ENCODE results near the gene IL10RB.
A peak's percentile ranks its signal among the peaks of the same experiment; 100 is the strongest.
"Not testable (repeated sequence)": the region's sequence is repeated elsewhere in the genome, so short reads cannot be mapped to it uniquely, and the experiment has no call there.

The IL10RB gene

GRCh38 chr21:33266050-33266788 is at the start of gene IL10RB:
Gene IL10RB, plus strand, starts transcription at chr21:33266367. Its CDS starts 99 bp downstream, at chr21:33266466.
- peak; percentile 61 for DNase-seq (ENCODE audit: low read depth)

GRCh38 chr21:33217138-33217520 is 49.0 kb upstream of the IL10RB start:
- DNase-seq (ENCODE audit: low read depth): no peak

GRCh38 chr21:33219300-33219699 is 46.9 kb upstream of the IL10RB start:
- no peak for DNase-seq (ENCODE audit: low read depth)

- no peak for DNase-seq (ENCODE audit: low read depth)
Observed at GRCh38 chr21:33219954-33220353, 46.2 kb upstream of the IL10RB start.

- DNase-seq (ENCODE audit: low read depth): not testable (repeated sequence)
Observed at GRCh38 chr21:33225376-33225775, 40.8 kb upstream of the IL10RB start.

GRCh38 chr21:33228455-33228854 is 37.7 kb upstream of the IL10RB start:
- DNase-seq (ENCODE audit: low read depth): no peak

GRCh38 chr21:33229099-33229783 is 36.9 kb upstream of the IL10RB start:
- no peak for DNase-seq (ENCODE audit: low read depth)

GRCh38 chr21:33229784-33230544 is 36.2 kb upstream of the IL10RB start, which contains the start of gene IFNAR2:
Gene IFNAR2, plus strand, starts transcription at chr21:33229938. Its CDS starts 11,985 bp downstream, at chr21:33241923.
- DNase-seq (ENCODE audit: low read depth): peak; percentile 70

GRCh38 chr21:33230545-33231324 is 35.4 kb upstream of the IL10RB start:
- no peak for DNase-seq (ENCODE audit: low read depth)

GRCh38 chr21:33231526-33231925 is 34.6 kb upstream of the IL10RB start:
- no peak for DNase-seq (ENCODE audit: low read depth)

GRCh38 chr21:33232291-33233034 is 33.7 kb upstream of the IL10RB start:
- no peak for DNase-seq (ENCODE audit: low read depth)

- no peak for DNase-seq (ENCODE audit: low read depth)
Observed at GRCh38 chr21:33234635-33235520, 31.3 kb upstream of the IL10RB start.

GRCh38 chr21:33236013-33236686 is 30.0 kb upstream of the IL10RB start:
- DNase-seq (ENCODE audit: low read depth): no peak

- no peak for DNase-seq (ENCODE audit: low read depth)
Observed at GRCh38 chr21:33236766-33237165, 29.4 kb upstream of the IL10RB start.

- DNase-seq (ENCODE audit: low read depth): no peak
Observed at GRCh38 chr21:33237486-33237885, 28.7 kb upstream of the IL10RB start.

- DNase-seq (ENCODE audit: low read depth): no peak
Observed at GRCh38 chr21:33238146-33238545, 28.0 kb upstream of the IL10RB start.

- no peak for DNase-seq (ENCODE audit: low read depth)
Observed at GRCh38 chr21:33238565-33239255, 27.5 kb upstream of the IL10RB start.

- DNase-seq (ENCODE audit: low read depth): not testable (repeated sequence)
Observed at GRCh38 chr21:33239559-33240127, 26.5 kb upstream of the IL10RB start.

GRCh38 chr21:33240404-33240803 is 25.8 kb upstream of the IL10RB start:
- DNase-seq (ENCODE audit: low read depth): no peak
